K562 (cell line): ENCODE data around the gene NDRG4. TPM values are rescaled to one million over a fixed set of nuclear protein-coding genes. Genes with fewer than 3 reads are reported as not detected.

Experiments
- ATAC-seq: fragments of 200-7000 bp; cut with Tn5 transposase; 3 replicates; pipeline ENCODE4 v1.9.1; 2020; ENCODE audit warnings: moderate library complexity
- BruUV-seq: library from RNA; stranded (reverse); fragments of 400-500 nt; replicated peaks from 2 replicates; lab custom pipeline; 2021; lab: Mats Ljungman, UMichigan
- CTCF ChIA-PET: fragments of 300-600 bp; formaldehyde crosslinking; extraction: SDS; loops from one replicate; lab custom pipeline; 2021; ENCODE audit warnings: low intra/inter-chr PET ratio; lab: Yijun Ruan, JAX
- POLR2A ChIA-PET: fragments of 300-600, 350-650 bp; sonication (Branson Sonifier 250); formaldehyde crosslinking; extraction: SDS; loops from one replicate; lab custom pipeline; 2021; ENCODE audit warnings: antibody characterized with exemption, inconsistent platforms; lab: Yijun Ruan, JAX
- DNase-seq, 4 experiments: peaks; one replicate each; pipeline versions ENCODE4 v3.0.0 to v3.0.0-alpha.2; 2011 to 2018; ENCODE audit warnings: low spot score in 3 of 4, mixed read lengths in 3 of 4; ENCODE audit errors: extremely low read depth in 1 of 4
- FAIRE-seq: peaks from 2 replicates; lab custom pipeline; 2011; peaks lifted over from hg19 to GRCh38; lab: Jason Lieb, UNC
- H2AFZ ChIP-seq: 2 replicates; pipeline ENCODE4 v1.6.0; 2011; ENCODE audit warnings: low read depth, low read length, control low read depth, inconsistent platforms
- H3K27ac ChIP-seq: fragments of 200-600 bp; 3 replicates; pipeline ENCODE4 v1.8.0; 2011; ENCODE audit warnings: low read depth, mild to moderate bottlenecking, control low read depth, inconsistent platforms, low read length, moderate library complexity, mixed read lengths; ENCODE audit errors: extremely low read depth
- H3K27me3 ChIP-seq, 2 experiments: fragments of 300-600 bp in 1 of 2; 2 replicates in 1 of 2; 3 replicates in 1 of 2; pipeline versions ENCODE4 v1.6.0 to v1.8.0; 2011; ENCODE audit warnings: inconsistent platforms in 2 of 2, low read length in 2 of 2, mild to moderate bottlenecking in 1 of 2, mixed read lengths in 1 of 2, moderate library complexity in 1 of 2; ENCODE audit not compliant: control insufficient read depth in 2 of 2, insufficient read depth in 2 of 2
- H3K36me3 ChIP-seq: fragments of 300-600 bp; 3 replicates; pipeline ENCODE4 v1.8.0; 2011; ENCODE audit warnings: mild to moderate bottlenecking, low read length, inconsistent platforms; ENCODE audit not compliant: control insufficient read depth, insufficient read depth
- H3K4me1 ChIP-seq, 2 experiments: fragments of 200-600 bp in 1 of 2; replicated peaks in 1 of 2; 2 replicates in 1 of 2; 3 replicates in 1 of 2; pipeline versions ENCODE4 v1.5.1 to v1.8.0; 2011; ENCODE audit warnings: inconsistent platforms in 2 of 2, low read length in 2 of 2, mild to moderate bottlenecking in 1 of 2, mixed read lengths in 1 of 2, moderate library complexity in 1 of 2; ENCODE audit not compliant: control insufficient read depth in 2 of 2, insufficient read depth in 2 of 2
- H3K4me2 ChIP-seq: 2 replicates; pipeline ENCODE4 v1.6.1; 2011; ENCODE audit warnings: low read length, control low read depth, inconsistent platforms, mixed read lengths; ENCODE audit not compliant: insufficient read depth
- H3K4me3 ChIP-seq: fragments of 200-600 bp; sonication (generic), shearing (Covaris generic); 2 replicates; pipeline ENCODE4 v1.5.1; 2016; ENCODE audit warnings: control low read depth, inconsistent platforms
- H3K79me2 ChIP-seq: fragments of 200-600 bp; 3 replicates; pipeline ENCODE4 v1.8.0; 2011; ENCODE audit warnings: low read length, inconsistent platforms; ENCODE audit not compliant: control insufficient read depth, insufficient read depth
- H3K9ac ChIP-seq, 2 experiments: 2 replicates each; pipeline versions ENCODE4 v1.6.0 to v1.6.1; 2011; ENCODE audit warnings: low read depth in 2 of 2, low read length in 2 of 2, control low read depth in 1 of 2, inconsistent platforms in 1 of 2, mild to moderate bottlenecking in 1 of 2, mixed read lengths in 1 of 2; ENCODE audit not compliant: insufficient read depth in 1 of 2
- H3K9me1 ChIP-seq: one replicate; pipeline ENCODE4 v1.6.0; 2011; ENCODE audit warnings: inconsistent platforms, mild to moderate bottlenecking, low read length, moderate library complexity; ENCODE audit not compliant: control insufficient read depth, insufficient read depth
- H3K9me3 ChIP-seq: replicated peaks from 2 replicates; pipeline ENCODE4 v1.5.1; 2011; ENCODE audit warnings: low read depth, low read length, inconsistent platforms; ENCODE audit not compliant: control insufficient read depth, insufficient read depth
- H4K20me1 ChIP-seq: replicated peaks from 2 replicates; pipeline ENCODE4 v1.6.1; 2011; ENCODE audit warnings: low read length, inconsistent platforms, mixed read lengths; ENCODE audit not compliant: control insufficient read depth, insufficient read depth
- ARID3A ChIP-seq: IDR thresholded peaks from 2 replicates; pipeline ENCODE4 v1.6.1; 2012; ENCODE audit warnings: low read depth, low read length, improper control_type of control experiment, borderline replicate concordance
- COPS2 ChIP-seq: fragments of 450-650 bp; conservative IDR thresholded peaks from 2 replicates; pipeline ENCODE4 v1.6.1; 2016; ENCODE audit warnings: mild to moderate bottlenecking, moderate library complexity
- DEAF1 ChIP-seq: fragments of 450-650 bp; formaldehyde crosslinking; IDR thresholded peaks from 2 replicates; pipeline ENCODE4 v1.4.0; 2020; ENCODE audit warnings: mild to moderate bottlenecking, moderate library complexity
- DPF2 ChIP-seq: fragments of 450-650 bp; IDR thresholded peaks from 2 replicates; pipeline ENCODE4 v1.6.1; 2016
- ERF ChIP-seq: fragments of 450-650 bp; formaldehyde crosslinking; IDR thresholded peaks from 2 replicates; pipeline ENCODE4 v1.4.0; 2020; ENCODE audit warnings: mild to moderate bottlenecking, mixed read lengths
- FOXJ2 ChIP-seq: fragments of 200-800 bp; sonication (Bioruptor generic); IDR thresholded peaks from 2 replicates; pipeline ENCODE4 v1.6.1; 2016; ENCODE audit warnings: missing genetic modification characterization, missing compliant biosample characterization
- HDAC6 ChIP-seq: IDR thresholded peaks from 2 replicates; pipeline ENCODE4 v1.6.1; 2012; ENCODE audit warnings: low read depth, mild to moderate bottlenecking, control low read depth, inconsistent platforms, low read length, moderate library complexity
- HLTF ChIP-seq: fragments of 450-650 bp; IDR thresholded peaks from 2 replicates; pipeline ENCODE4 v1.6.1; 2016
- ID3 ChIP-seq, 2 experiments: fragments of 250-450 bp in 1 of 2; fragments of 450-650 bp in 1 of 2; sonication (Bioruptor Pico) in 1 of 2; IDR thresholded peaks; 2 replicates each; pipeline versions ENCODE4 v1.6.1 to v1.8.0; 2016 to 2021; ENCODE audit warnings: mild to moderate bottlenecking in 2 of 2, moderate library complexity in 2 of 2, missing compliant biosample characterization in 1 of 2, missing genetic modification characterization in 1 of 2
- KDM2B ChIP-seq: fragments of 250-450 bp; sonication (Bioruptor Pico); IDR thresholded peaks from 2 replicates; pipeline ENCODE4 v1.8.0; 2021; ENCODE audit warnings: mild to moderate bottlenecking, moderate library complexity
- MAFF ChIP-seq: IDR thresholded peaks from 2 replicates; pipeline ENCODE4 v1.6.1; 2012; ENCODE audit warnings: low read length, improper control_type of control experiment
- MAFG ChIP-seq: fragments of 450-650 bp; conservative IDR thresholded peaks from 2 replicates; pipeline ENCODE4 v1.6.1; 2016; ENCODE audit warnings: missing genetic modification characterization, missing compliant biosample characterization
- MIER1 ChIP-seq: fragments of 450-650 bp; IDR thresholded peaks from 2 replicates; pipeline ENCODE4 v1.6.1; 2016; ENCODE audit warnings: antibody characterized with exemption, mild to moderate bottlenecking, low read depth
- PREB ChIP-seq: sonication (generic); formaldehyde crosslinking; IDR thresholded peaks from 2 replicates; pipeline ENCODE4 v1.8.1; 2023; ENCODE audit warnings: mild to moderate bottlenecking, missing genetic modification reagents
- RFX5 ChIP-seq: IDR thresholded peaks from 2 replicates; pipeline ENCODE4 v1.6.1; 2011; ENCODE audit warnings: low read depth, mild to moderate bottlenecking, improper control_type of control experiment, low read length
- SETDB1 ChIP-seq: IDR thresholded peaks from one replicate; pipeline ENCODE4 v1.6.1; 2012; ENCODE audit warnings: low read length, control low read depth, inconsistent platforms
- SNRNP70 ChIP-seq: fragments of 200-400 bp; formaldehyde crosslinking; optimal IDR thresholded peaks from 2 replicates; pipeline ENCODE3; 2017; ENCODE audit warnings: low read depth, low read length
- XRCC5 ChIP-seq: fragments of 200-400 bp; formaldehyde crosslinking; IDR thresholded peaks from 2 replicates; pipeline ENCODE4 v1.6.1; 2017; ENCODE audit warnings: low read depth, mild to moderate bottlenecking, low read length
- ZNF134 ChIP-seq: fragments of 250-450 bp; sonication (Bioruptor Pico); conservative IDR thresholded peaks from 2 replicates; pipeline ENCODE4 v1.4.0; 2020
- WGBS: fragments of 100-300 bp; shearing (Covaris generic); methylation state at CpG from one replicate; pipeline ENCODE4 v1.1.6; 2016; ENCODE audit warnings: low coverage, mixed read lengths; ENCODE audit not compliant: insufficient coverage; ENCODE audit errors: missing lambda C conversion rate; 5-methylcytosine and 5-hydroxymethylcytosine counted together
- in situ Hi-C: fragments of 300-500 bp; cut with MboI; formaldehyde crosslinking; loops from 4 replicates; pipeline ENCODE4 v1.15.0; 2018; ENCODE audit warnings: inconsistent platforms, mixed read lengths
- intact Hi-C: fragments of 100-400 bp; cut with micrococcal nuclease; formaldehyde crosslinking; loops from 2 replicates; pipeline ENCODE4 v1.14.2; 2022
- polyA plus RNA-seq, 8 experiments: library from polyadenylated mRNA; depleted of rRNA in 4 of 8; stranded (reverse) in 5 of 8; unstranded in 3 of 8; fragments of >200 nt; fragmentation: Nextera tagmentation in 2 of 8; fragmentation: Illumina TruSeq in 1 of 8; extraction: Ambion mirVana in 2 of 8; extraction: Trizol in 1 of 8; gene quantifications; 2 replicates each; pipeline versions ENCODE4 v1.2.1 to v1.2.3, GENCODE V29; 2011 to 2014; ENCODE audit warnings: inconsistent platforms in 1 of 8, missing spikeins in 1 of 8
- total RNA-seq, 7 experiments: library from RNA; depleted of rRNA in 6 of 7; stranded (reverse); fragments of >200 nt in 6 of 7; fragmentation: Illumina TruSeq in 2 of 7; extraction: Trizol in 2 of 7; gene quantifications; 2 replicates each; pipeline versions ENCODE4 v1.2.1 to v1.2.3, GENCODE V29; 2011 to 2021; ENCODE audit warnings: low replicate concordance in 1 of 7

The NDRG4 gene
- total and polyA plus RNA-seq, 9 of the 15 experiments (the other 6 are each of a cell fraction or from before 2014, with no cell fraction given), result 0.06 to 0.95 (median 0.28) TPM

GRCh38 chr16:58488531-58488930 is 11.4 kb upstream of the NDRG4 start (continued):
- TF ChIP-seq DEAF1 (no peak), ERF (CRISPR knock-in tag) (no peak), ID3 (CRISPR knock-in tag; IDR thresholded peaks at IDR 0.05) (no peak), ID3 (tag; IDR thresholded peaks at IDR 0.05) (no peak), MAFG (tag) (no peak), HDAC6 (no peak), SETDB1 (no peak)

- 78% methylated on average over 4 of the region's 4 CpGs for WGBS
- CTCF ChIA-PET, result interaction anchor here (4.1 kb wide), 1 partner anchor 154 kb away, joined by 59 read pairs; no protein-coding TSS in a partner anchor
- no peaks in the 10 kb centered on the region for H3K9me3 ChIP-seq
- no TSS peak for BruUV-seq
- no peak overlapping the region for H3K4me2 ChIP-seq
- H3K27ac ChIP-seq, result no peak overlapping the region
- peaks cover 3% of the 10 kb centered on the region; the same call in 1 of the 2 replicates for H4K20me1 ChIP-seq
- H3K9ac ChIP-seq, result no peak overlapping the region
- H3K27me3 ChIP-seq, result peaks cover 0 to 38% of the 10 kb centered on the region in 2 experiments; a peak in 4 of 5 replicates
- POLR2A ChIA-PET, result interaction anchor here (0.7 to 1.2 kb wide), 2 partner anchors 17 to 1376 kb away, joined by 3 read pairs; no protein-coding TSS in a partner anchor
- no peaks in the 10 kb centered on the region for H3K79me2 ChIP-seq
- H3K4me1 ChIP-seq, result peaks cover 10 to 29% of the 10 kb centered on the region in 2 experiments; a peak in 4 of 5 replicates
- no peak overlapping the region for H2AFZ ChIP-seq
- no peak overlapping the region for H3K4me3 ChIP-seq
- no peak for FAIRE-seq
- in situ Hi-C loops (loop anchor here (5.0 kb wide), 1 partner anchor 153 kb away; no protein-coding TSS in a partner anchor), intact Hi-C loops (no loop called here)
- no peaks in the 10 kb centered on the region for H3K36me3 ChIP-seq
- DNase-seq, result no peak
- no peak for ATAC-seq
- H3K9me1 ChIP-seq, result peaks cover 2% of the 10 kb centered on the region
- no peak for TF ChIP-seq MIER1
- no peak for TF ChIP-seq COPS2
- TF ChIP-seq XRCC5, result no peak
- TF ChIP-seq KDM2B (CRISPR knock-in tag), result no peak
- no peak for TF ChIP-seq ARID3A
- no peak for TF ChIP-seq DPF2
- TF ChIP-seq MAFF, result no peak
- no peak for TF ChIP-seq RFX5
- TF ChIP-seq PREB (CRISPR knock-in tag), result no peak
- TF ChIP-seq FOXJ2 (tag), result no peak
- no peak for TF ChIP-seq ZNF134 (CRISPR knock-in tag)
- TF ChIP-seq HLTF, result no peak
- no peak for TF ChIP-seq SNRNP70
Observed at GRCh38 chr16:58490065-58490464, 9.9 kb upstream of the NDRG4 start.
